Measurements from ENCODE around the gene ZNF219. TPM values are rescaled to one million over a fixed set of nuclear protein-coding genes. Genes with fewer than 3 reads are reported as not detected.
A peak's percentile ranks its signal among the peaks of the same experiment; 100 is the strongest.

Gene ZNF219
- total and polyA plus RNA-seq, 2 of the 13 experiments (the other 11 are each of a cell fraction or from before 2014, with no cell fraction given), result 34.5 to 36.6 TPM

- no peak for TF ChIP-seq NPAS2 (CRISPR knock-in tag; IDR thresholded peaks at IDR 0.05; ENCODE audit: borderline replicate concordance)
- TF ChIP-seq GTF3A (CRISPR knock-in tag; conservative IDR thresholded peaks at IDR 0.05), result no peak
- TF ChIP-seq REXO4 (CRISPR knock-in tag; IDR thresholded peaks at IDR 0.05; ENCODE audit: borderline replicate concordance), result no peak
- TF ChIP-seq ATRX (CRISPR knock-in tag; IDR thresholded peaks at IDR 0.05; ENCODE audit: borderline replicate concordance), result no peak
- TF ChIP-seq ATF1 (CRISPR knock-in tag; IDR thresholded peaks at IDR 0.05), result no peak
- TF ChIP-seq DRAP1 (CRISPR knock-in tag; IDR thresholded peaks at IDR 0.05), result 0 out of 2 replicates have a peak, but pooled peaks have one; percentile 27
- TF ChIP-seq, protein P1, sequence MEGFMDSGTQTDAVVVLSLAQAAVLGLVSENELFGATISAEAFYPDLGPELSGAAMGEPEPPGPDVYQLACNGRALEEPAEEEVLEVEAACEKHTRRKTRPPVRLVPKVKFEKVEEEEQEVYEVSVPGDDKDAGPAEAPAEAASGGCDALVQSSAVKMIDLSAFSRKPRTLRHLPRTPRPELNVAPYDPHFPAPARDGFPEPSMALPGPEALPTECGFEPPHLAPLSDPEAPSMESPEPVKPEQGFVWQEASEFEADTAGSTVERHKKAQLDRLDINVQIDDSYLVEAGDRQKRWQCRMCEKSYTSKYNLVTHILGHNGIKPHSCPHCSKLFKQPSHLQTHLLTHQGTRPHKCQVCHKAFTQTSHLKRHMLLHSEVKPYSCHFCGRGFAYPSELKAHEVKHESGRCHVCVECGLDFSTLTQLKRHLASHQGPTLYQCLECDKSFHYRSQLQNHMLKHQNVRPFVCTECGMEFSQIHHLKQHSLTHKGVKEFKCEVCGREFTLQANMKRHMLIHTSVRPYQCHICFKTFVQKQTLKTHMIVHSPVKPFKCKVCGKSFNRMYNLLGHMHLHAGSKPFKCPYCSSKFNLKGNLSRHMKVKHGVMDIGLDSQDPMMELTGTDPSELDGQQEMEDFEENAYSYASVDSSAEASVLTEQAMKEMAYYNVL (CRISPR knock-in tag; IDR thresholded peaks at IDR 0.05; ENCODE audit: borderline replicate concordance), result no peak
- TF ChIP-seq ZNF781 (CRISPR knock-in tag; IDR thresholded peaks at IDR 0.05; ENCODE audit: borderline replicate concordance, not compliant biosample characterization), result peak; percentile 35
- TF ChIP-seq DBP (CRISPR knock-in tag; IDR thresholded peaks at IDR 0.05; ENCODE audit: not compliant biosample characterization), result no peak
- no peak for TF ChIP-seq PRDM15 (CRISPR knock-in tag; IDR thresholded peaks at IDR 0.05)
- TF ChIP-seq ZNF446 (CRISPR knock-in tag; IDR thresholded peaks at IDR 0.05), result 0 out of 2 replicates have a peak, but pooled peaks have one; percentile 8
- no peak; the same call in 1 of the 2 replicates for TF ChIP-seq ZFP37 (CRISPR knock-in tag; IDR thresholded peaks at IDR 0.05; ENCODE audit: borderline replicate concordance)
- TF ChIP-seq ZNF782 (CRISPR knock-in tag; IDR thresholded peaks at IDR 0.05; ENCODE audit: borderline replicate concordance), result no peak
- TF ChIP-seq CERS6 (CRISPR knock-in tag; IDR thresholded peaks at IDR 0.05), result no peak
- TF ChIP-seq SNRNP70 (IDR thresholded peaks at IDR 0.05; ENCODE audit: low read depth, low read length), result no peak
- peak; percentile 44; the same call in 1 of the 2 replicates for TF ChIP-seq ZBTB7B (CRISPR knock-in tag; IDR thresholded peaks at IDR 0.05)
- no peak for TF ChIP-seq ZNF431 (CRISPR knock-in tag; IDR thresholded peaks at IDR 0.05; ENCODE audit: borderline replicate concordance, low read depth)
- TF ChIP-seq FIP1L1 (IDR thresholded peaks at IDR 0.05; ENCODE audit: borderline replicate concordance, insufficient read depth, low read depth, low read length), result no peak
- no peak for TF ChIP-seq GPN1 (CRISPR knock-in tag; IDR thresholded peaks at IDR 0.05; ENCODE audit: borderline replicate concordance)
- 0 out of 2 replicates have a peak, but pooled peaks have one; percentile 81 for TF ChIP-seq NFATC3 (CRISPR knock-in tag; IDR thresholded peaks at IDR 0.05)
These were observed 28.9 kb downstream of the ZNF219 start (continued) for GRCh38 chr14:21069388-21070082.

Data from HepG2 (cell line).